GM18498 (cell line): Measurements from ENCODE around the gene BHLHE23.
"Not testable (repeated sequence)": the region's sequence is repeated elsewhere in the genome, so short reads cannot be mapped to it uniquely, and the experiment has no call there.

Source experiments
- ATAC-seq: cut with Tn5 transposase; IDR thresholded peaks from one replicate; pipeline ENCODE4 v1.9.1; 2021; ENCODE audit warnings: mild to moderate bottlenecking, moderate library complexity; ENCODE audit not compliant: unreplicated experiment

Gene BHLHE23

GRCh38 chr20:63043348-63044203 lies 36.8 kb upstream of the BHLHE23 start:
- no peak for ATAC-seq

- no peak for ATAC-seq
Observed at GRCh38 chr20:63042448-63043071, 35.8 kb upstream of the BHLHE23 start.

- no peak for ATAC-seq
Observed at GRCh38 chr20:63041776-63042175, 35.0 kb upstream of the BHLHE23 start.

GRCh38 chr20:63037669-63038268 lies 31.0 kb upstream of the BHLHE23 start:
- ATAC-seq = no peak

- ATAC-seq = no peak
Observed at GRCh38 chr20:63036291-63036690, 29.5 kb upstream of the BHLHE23 start.

- no peak for ATAC-seq
Observed at GRCh38 chr20:63035603-63036185, 28.9 kb upstream of the BHLHE23 start.

GRCh38 chr20:63034710-63035602 lies 28.2 kb upstream of the BHLHE23 start:
- ATAC-seq = not testable (repeated sequence)

- no peak for ATAC-seq
Observed at GRCh38 chr20:63033794-63034709, 27.3 kb upstream of the BHLHE23 start.

GRCh38 chr20:63032861-63033793 lies 26.4 kb upstream of the BHLHE23 start:
- peak; percentile 52 for ATAC-seq

GRCh38 chr20:63032026-63032800 lies 25.4 kb upstream of the BHLHE23 start:
- ATAC-seq = no peak

GRCh38 chr20:63031251-63032014 lies 24.7 kb upstream of the BHLHE23 start:
- ATAC-seq = no peak

- no peak for ATAC-seq
Observed at GRCh38 chr20:63029358-63030121, 22.8 kb upstream of the BHLHE23 start.

- ATAC-seq = no peak
Observed at GRCh38 chr20:63028461-63028921, 21.7 kb upstream of the BHLHE23 start.

GRCh38 chr20:63027922-63028389 lies 21.2 kb upstream of the BHLHE23 start:
- no peak for ATAC-seq

- ATAC-seq = no peak
Observed at GRCh38 chr20:63027221-63027921, 20.6 kb upstream of the BHLHE23 start.
